Measurements from ENCODE around the gene PCDHGA10. TPM values are rescaled to one million over a fixed set of nuclear protein-coding genes. Genes with fewer than 3 reads are reported as not detected.

The PCDHGA10 gene
- total RNA-seq, 1 donor = 23.2 TPM

Other genes with a start within 250 kb of the PCDHGA10 start
- 2.2 and 2.4 TPM in 2 replicates for gene PCDHB7, start 240.3 kb upstream of the PCDHGA10 start, total RNA-seq
- 0.36 and 0.88 TPM in 2 replicates for gene PCDHB8, start 235.2 kb upstream of the PCDHGA10 start, total RNA-seq
- gene PCDHB16, start 230.6 kb upstream of the PCDHGA10 start, total RNA-seq = 1.1 and 3.5 TPM in 2 replicates
- 1.2 and 1.8 TPM in 2 replicates for gene PCDHB9, start 225.8 kb upstream of the PCDHGA10 start, total RNA-seq
- 2.2 and 2.7 TPM in 2 replicates for gene PCDHB10, start 220.6 kb upstream of the PCDHGA10 start, total RNA-seq
- gene PCDHB11, start 213.4 kb upstream of the PCDHGA10 start, total RNA-seq = 1.1 and 1.8 TPM in 2 replicates
- gene PCDHB12, start 204.3 kb upstream of the PCDHGA10 start, total RNA-seq = 0.59 and 0.72 TPM in 2 replicates
- gene PCDHB13, start 199.1 kb upstream of the PCDHGA10 start, total RNA-seq = 2.1 and 2.2 TPM in 2 replicates
- 2.7 and 2.9 TPM in 2 replicates for gene PCDHB14, start 189.6 kb upstream of the PCDHGA10 start, total RNA-seq
- gene PCDHB15, start 167.6 kb upstream of the PCDHGA10 start, total RNA-seq = 0.88 and 1.1 TPM in 2 replicates
- 0.36 and 0.59 TPM in 2 replicates for gene SLC25A2, start 108.9 kb upstream of the PCDHGA10 start, total RNA-seq
- 44.2 and 48.1 TPM in 2 replicates for gene TAF7, start 92.2 kb upstream of the PCDHGA10 start, total RNA-seq
- gene PCDHGA1, start 82.5 kb upstream of the PCDHGA10 start, total RNA-seq = 1.1 and 1.5 TPM in 2 replicates
- 2.7 and 2.9 TPM in 2 replicates for gene PCDHGA2, start 74.2 kb upstream of the PCDHGA10 start, total RNA-seq
- 2.4 and 2.9 TPM in 2 replicates for gene PCDHGA3, start 69.2 kb upstream of the PCDHGA10 start, total RNA-seq
- 3.3 and 5.0 TPM in 2 replicates for gene PCDHGB1, start 62.9 kb upstream of the PCDHGA10 start, total RNA-seq
- 6.8 and 6.9 TPM in 2 replicates for gene PCDHGA4, start 58.0 kb upstream of the PCDHGA10 start, total RNA-seq
- gene PCDHGB2, start 53.0 kb upstream of the PCDHGA10 start, total RNA-seq = 4.3 and 5.6 TPM in 2 replicates
- 2.5 and 2.7 TPM in 2 replicates for gene PCDHGA5, start 48.8 kb upstream of the PCDHGA10 start, total RNA-seq
- gene PCDHGB3, start 42.7 kb upstream of the PCDHGA10 start, total RNA-seq = 6.2 and 8.0 TPM in 2 replicates
- 5.0 and 5.1 TPM in 2 replicates for gene PCDHGA6, start 39.1 kb upstream of the PCDHGA10 start, total RNA-seq
- gene PCDHGA7, start 30.2 kb upstream of the PCDHGA10 start, total RNA-seq = 6.5 TPM in 2 replicates
- 14.1 and 15.9 TPM in 2 replicates for gene PCDHGB4, start 25.3 kb upstream of the PCDHGA10 start, total RNA-seq
- 3.5 and 3.6 TPM in 2 replicates for gene PCDHGA8, start 20.4 kb upstream of the PCDHGA10 start, total RNA-seq
- 21.5 and 24.2 TPM in 2 replicates for gene PCDHGB5, start 15.0 kb upstream of the PCDHGA10 start, total RNA-seq
- 6.2 and 6.5 TPM in 2 replicates for gene PCDHGA9, start 10.2 kb upstream of the PCDHGA10 start, total RNA-seq
- gene PCDHGB6, start 5.0 kb upstream of the PCDHGA10 start, total RNA-seq = 6.2 and 8.0 TPM in 2 replicates
- gene PCDHGB7, start 4.7 kb downstream of the PCDHGA10 start, total RNA-seq = 18.5 and 19.2 TPM in 2 replicates
- gene PCDHGA11, start 8.1 kb downstream of the PCDHGA10 start, total RNA-seq = 12.3 and 16.5 TPM in 2 replicates
- 20.6 and 33.6 TPM in 2 replicates for gene PCDHGA12, start 17.5 kb downstream of the PCDHGA10 start, total RNA-seq
- 59.4 and 91.3 TPM in 2 replicates for gene PCDHGC3, start 63.0 kb downstream of the PCDHGA10 start, total RNA-seq
- 2.9 and 3.8 TPM in 2 replicates for gene PCDHGC4, start 72.0 kb downstream of the PCDHGA10 start, total RNA-seq
- gene PCDHGC5, start 76.1 kb downstream of the PCDHGA10 start, total RNA-seq = 3.6 and 5.3 TPM in 2 replicates
- gene DIAPH1, start 206.0 kb downstream of the PCDHGA10 start, total RNA-seq = 18.5 and 19.2 TPM in 2 replicates
- 47.8 and 50.4 TPM in 2 replicates for gene HDAC3, start 223.9 kb downstream of the PCDHGA10 start, total RNA-seq
- 4.4 and 5.1 TPM in 2 replicates for gene RELL2, start 224.0 kb downstream of the PCDHGA10 start, total RNA-seq
- gene FCHSD1, start 238.4 kb downstream of the PCDHGA10 start, total RNA-seq = 21.8 and 22.4 TPM in 2 replicates